Naive thymus-derived CD4-positive, alpha-beta T cell (primary cell): ENCODE data around the gene ZBTB21. TPM values are rescaled to one million over a fixed set of nuclear protein-coding genes. Genes with fewer than 3 reads are reported as not detected.

ENCODE experiments used
- ATAC-seq: fragments of 150-1000 bp; cut with Tn5 transposase; 2 replicates; pipeline ENCODE4 v1.10.0; 2021; ENCODE audit warnings: mild to moderate bottlenecking, moderate library complexity
- CTCF ChIA-PET: fragments of 350-600 bp; sonication (Branson Sonifier 250); formaldehyde crosslinking; loops from one replicate; lab custom pipeline; 2021; ENCODE audit warnings: antibody characterized with exemption; lab: Charles Lee
- POLR2A ChIA-PET: fragments of 350-600 bp; sonication (Branson Sonifier 250); formaldehyde crosslinking; loops from one replicate; lab custom pipeline; 2021; ENCODE audit warnings: antibody characterized with exemption, inconsistent platforms; lab: Charles Lee
- DNase-seq, 9 donors: peaks; one replicate each; pipeline versions ENCODE4 v3.0.0 to v3.0.0-alpha.2; 2020 to 2022; ENCODE audit warnings: mixed read lengths in 1 of 9
- H3K27ac ChIP-seq: one replicate; pipeline ENCODE4 v1.7.0; 2013; ENCODE audit warnings: mild to moderate bottlenecking, low read depth, low read length, moderate library complexity
- H3K27me3 ChIP-seq, 2 donors: one replicate each; pipeline ENCODE4 v1.7.0; 2013; ENCODE audit warnings: low read length in 2 of 2, mild to moderate bottlenecking in 2 of 2, moderate library complexity in 2 of 2; ENCODE audit not compliant: control insufficient read depth in 2 of 2, insufficient read depth in 2 of 2
- H3K36me3 ChIP-seq, 3 experiments: 1 replicate in 2 of 3; 2 replicates in 1 of 3; pipeline ENCODE4 v1.7.0; 2013; ENCODE audit warnings: low read length in 3 of 3, mild to moderate bottlenecking in 3 of 3, moderate library complexity in 1 of 3; ENCODE audit not compliant: insufficient read depth in 3 of 3, control insufficient read depth in 2 of 3
- H3K4me1 ChIP-seq, 2 donors: one replicate each; pipeline ENCODE4 v1.7.0; 2013; ENCODE audit warnings: low read length in 2 of 2, mild to moderate bottlenecking in 2 of 2, moderate library complexity in 1 of 2; ENCODE audit not compliant: control insufficient read depth in 2 of 2, insufficient read depth in 2 of 2
- H3K4me3 ChIP-seq: 2 replicates; pipeline ENCODE4 v1.7.0; 2013; ENCODE audit warnings: mild to moderate bottlenecking, low read length
- H3K9me3 ChIP-seq, 3 experiments: 1 replicate in 2 of 3; 2 replicates in 1 of 3; pipeline ENCODE4 v1.7.0; 2013; ENCODE audit warnings: low read length in 3 of 3; ENCODE audit not compliant: control insufficient read depth in 2 of 3
- H3K27ac Mint-ChIP-seq, 9 donors: one replicate each; pipeline ENCODE4 v1.8.0; 2020 to 2022; ENCODE audit warnings: mixed read lengths in 9 of 9, mild to moderate bottlenecking in 8 of 9, moderate library complexity in 5 of 9, inconsistent platforms in 2 of 9
- H3K27me3 Mint-ChIP-seq, 5 donors: one replicate each; pipeline ENCODE4 v1.8.0; 2021 to 2022; ENCODE audit warnings: mixed read lengths in 5 of 5, mild to moderate bottlenecking in 1 of 5
- H3K36me3 Mint-ChIP-seq, 5 donors: one replicate each; pipeline ENCODE4 v1.8.0; 2020 to 2022; ENCODE audit warnings: mixed read lengths in 5 of 5, mild to moderate bottlenecking in 3 of 5, inconsistent platforms in 1 of 5
- H3K4me1 Mint-ChIP-seq, 7 donors: one replicate each; pipeline ENCODE4 v1.8.0; 2020 to 2022; ENCODE audit warnings: mixed read lengths in 7 of 7, mild to moderate bottlenecking in 3 of 7, inconsistent platforms in 1 of 7
- H3K4me3 Mint-ChIP-seq, 10 donors: one replicate each; pipeline ENCODE4 v1.8.0; 2020 to 2022; ENCODE audit warnings: mild to moderate bottlenecking in 10 of 10, mixed read lengths in 10 of 10, moderate library complexity in 6 of 10, inconsistent platforms in 2 of 10
- H3K9me3 Mint-ChIP-seq, 11 donors: one replicate each; pipeline ENCODE4 v1.8.0; 2020 to 2022; ENCODE audit warnings: mixed read lengths in 11 of 11, mild to moderate bottlenecking in 4 of 11, inconsistent platforms in 1 of 11, moderate library complexity in 1 of 11
- intact Hi-C, 2 donors: fragments of 100-400 bp; cut with micrococcal nuclease; formaldehyde crosslinking; loops; one replicate each; pipeline ENCODE4 v1.15.1; 2023
- polyA plus RNA-seq, 2 donors: library from polyadenylated mRNA; unstranded; fragments of 300-500 nt; fragmentation: Illumina TruSeq; gene quantifications; one replicate each; pipeline ENCODE4 v1.2.3, GENCODE V29; 2021
- total RNA-seq, 6 experiments: library from RNA in 5 of 6; stranded (reverse) in 5 of 6; gene quantifications; 1 replicate in 5 of 6; 2 replicates in 1 of 6; pipeline ENCODE4 v1.2.3 and lab custom pipeline; 2021 to 2026

ZBTB21 gene
- total and polyA plus RNA-seq, 7 experiments from 2014 or later: 4.3 to 137 (median 24.3) TPM

- H3K4me3 Mint-ChIP-seq: no peak overlapping the region
- no peaks in the 10 kb centered on the region for H3K36me3 Mint-ChIP-seq
- no peak overlapping the region for H3K4me3 ChIP-seq
- H3K27ac Mint-ChIP-seq: peak overlapping the region in 8 of 9 donors; percentile 14 to 83 (median 54)
- no peak overlapping the region for H3K27ac ChIP-seq
- no peaks in the 10 kb centered on the region for H3K36me3 ChIP-seq
- ATAC-seq: no peak
- H3K9me3 ChIP-seq: no peaks in the 10 kb centered on the region
- H3K4me1 ChIP-seq: peaks cover 15% of the 10 kb centered on the region in 2 donors
- H3K27me3 Mint-ChIP-seq: peaks cover 0 to 21% (median 0%) of the 10 kb centered on the region in 5 donors
- peaks cover 15 to 61% (median 48%) of the 10 kb centered on the region in 7 donors for H3K4me1 Mint-ChIP-seq
- ChIA-PET POLR2A (no interaction called here), CTCF (no interaction called here)
- peaks cover 0 to 3% (median 0%) of the 10 kb centered on the region in 11 donors for H3K9me3 Mint-ChIP-seq
- no peak for DNase-seq
- intact Hi-C loops: no loop called here
- no peaks in the 10 kb centered on the region for H3K27me3 ChIP-seq
Measured at GRCh38 chr21:42056996-42057689, 47.0 kb upstream of the ZBTB21 start.

- no peaks in the 10 kb centered on the region for H3K9me3 ChIP-seq
- CTCF ChIA-PET: no interaction called here
- H3K27me3 ChIP-seq: no peaks in the 10 kb centered on the region
- no peak for ATAC-seq
- H3K27ac Mint-ChIP-seq: peak overlapping the region in 7 of 9 donors; percentile 3 to 69 (median 45)
- no peak for DNase-seq
- peaks cover 13 to 61% (median 48%) of the 10 kb centered on the region in 7 donors for H3K4me1 Mint-ChIP-seq
- H3K27me3 Mint-ChIP-seq: peaks cover 0 to 26% (median 0%) of the 10 kb centered on the region in 5 donors
- H3K4me3 Mint-ChIP-seq: no peak overlapping the region
- H3K36me3 ChIP-seq: no peaks in the 10 kb centered on the region
- intact Hi-C loops: no loop called here
- POLR2A ChIA-PET: no interaction called here
- H3K36me3 Mint-ChIP-seq: no peaks in the 10 kb centered on the region
- no peak overlapping the region for H3K27ac ChIP-seq
- H3K9me3 Mint-ChIP-seq: peaks cover 0 to 3% (median 0%) of the 10 kb centered on the region in 11 donors
- H3K4me3 ChIP-seq: no peak overlapping the region
- peaks cover 8 to 11% of the 10 kb centered on the region in 2 donors for H3K4me1 ChIP-seq
Measured at GRCh38 chr21:42056468-42056867, 46.3 kb upstream of the ZBTB21 start.

- no peaks in the 10 kb centered on the region for H3K36me3 Mint-ChIP-seq
- ChIA-PET POLR2A (no interaction called here), CTCF (no interaction called here)
- Histone ChIP-seq H3K27me3 (no peaks in the 10 kb centered on the region), H3K4me3 (no peak overlapping the region), H3K9me3 (no peaks in the 10 kb centered on the region), H3K4me1 (peaks cover 0 to 4% of the 10 kb centered on the region in 2 donors), H3K27ac (no peak overlapping the region), H3K36me3 (no peaks in the 10 kb centered on the region)
- intact Hi-C loops: no loop called here
- H3K9me3 Mint-ChIP-seq: peaks cover 0 to 3% (median 0%) of the 10 kb centered on the region in 11 donors
- H3K4me1 Mint-ChIP-seq: peaks cover 5 to 54% (median 37%) of the 10 kb centered on the region in 7 donors
- no peak for ATAC-seq
- DNase-seq: no peak
- H3K4me3 Mint-ChIP-seq: no peak overlapping the region
- peak overlapping the region in 5 of 9 donors; percentile 12 to 58 (median 37) for H3K27ac Mint-ChIP-seq
- peaks cover 0 to 26% (median 0%) of the 10 kb centered on the region in 5 donors for H3K27me3 Mint-ChIP-seq
Measured at GRCh38 chr21:42055425-42055824, 45.3 kb upstream of the ZBTB21 start.

GRCh38 chr21:42051788-42052187, 41.6 kb upstream of the ZBTB21 start:
- Mint-ChIP-seq H3K27ac (peak overlapping the region in 4 of 9 donors; percentile 1 to 78 (median 53)), H3K36me3 (no peaks in the 10 kb centered on the region), H3K4me3 (no peak overlapping the region), H3K4me1 (peaks cover 3 to 26% (median 20%) of the 10 kb centered on the region in 7 donors), H3K9me3 (peaks cover 0 to under 1% (median 0%) of the 10 kb centered on the region in 11 donors), H3K27me3 (peaks cover 0 to 15% (median 0%) of the 10 kb centered on the region in 5 donors)
- no peaks in the 10 kb centered on the region for H3K36me3 ChIP-seq
- no peaks in the 10 kb centered on the region for H3K9me3 ChIP-seq
- ChIA-PET POLR2A (interaction anchor here (1.6 kb wide), 1 partner anchor 11 kb away, joined by 5 read pairs; no protein-coding TSS in a partner anchor), CTCF (no interaction called here)
- no peak overlapping the region for H3K4me3 ChIP-seq
- intact Hi-C loops: no loop called here
- H3K27me3 ChIP-seq: no peaks in the 10 kb centered on the region
- peaks cover 0 to 4% of the 10 kb centered on the region in 2 donors for H3K4me1 ChIP-seq
- H3K27ac ChIP-seq: no peak overlapping the region
- no peak for ATAC-seq
- DNase-seq: no peak

GRCh38 chr21:42049578-42050430, 39.6 kb upstream of the ZBTB21 start:
- DNase-seq (no peak), ATAC-seq (no peak)
- Histone ChIP-seq H3K27me3 (no peaks in the 10 kb centered on the region), H3K9me3 (no peaks in the 10 kb centered on the region), H3K36me3 (no peaks in the 10 kb centered on the region), H3K27ac (no peak overlapping the region), H3K4me1 (peaks cover 0 to 4% of the 10 kb centered on the region in 2 donors), H3K4me3 (no peak overlapping the region)
- ChIA-PET CTCF (interaction anchor here (0.5 to 0.9 kb wide), 2 partner anchors 58 to 114 kb away, joined by 3 to 4 read pairs; no protein-coding TSS in a partner anchor), POLR2A (interaction anchor here (1.0 kb wide), 1 partner anchor 13 kb away, joined by 5 read pairs; no protein-coding TSS in a partner anchor)
- Mint-ChIP-seq H3K36me3 (no peaks in the 10 kb centered on the region), H3K27ac (peak overlapping the region in 3 of 9 donors; percentile 11 to 81 (median 55)), H3K4me3 (no peak overlapping the region), H3K9me3 (no peaks in the 10 kb centered on the region), H3K27me3 (peaks cover 0 to 14% (median 0%) of the 10 kb centered on the region in 5 donors), H3K4me1 (peaks cover 3 to 19% (median 16%) of the 10 kb centered on the region in 7 donors)
- intact Hi-C loops: no loop called here

- peaks cover 0 to 4% of the 10 kb centered on the region in 2 donors for H3K4me1 ChIP-seq
- POLR2A ChIA-PET: no interaction called here
- H3K27me3 ChIP-seq: no peaks in the 10 kb centered on the region
- ATAC-seq (no peak), DNase-seq (no peak)
- H3K36me3 Mint-ChIP-seq: no peaks in the 10 kb centered on the region
- H3K27ac ChIP-seq: no peak overlapping the region
- no peak overlapping the region for H3K4me3 Mint-ChIP-seq
- H3K9me3 Mint-ChIP-seq: no peaks in the 10 kb centered on the region
- H3K4me3 ChIP-seq: no peak overlapping the region
- H3K27me3 Mint-ChIP-seq: peaks cover 0 to 14% (median 0%) of the 10 kb centered on the region in 5 donors
- intact Hi-C loops: no loop called here
- CTCF ChIA-PET: no interaction called here
- no peaks in the 10 kb centered on the region for H3K9me3 ChIP-seq
- no peaks in the 10 kb centered on the region for H3K36me3 ChIP-seq
- H3K27ac Mint-ChIP-seq: peak overlapping the region in 2 of 9 donors; percentile 11 to 81
- H3K4me1 Mint-ChIP-seq: peaks cover 3 to 19% (median 16%) of the 10 kb centered on the region in 7 donors
Measured at GRCh38 chr21:42048870-42049577, 38.9 kb upstream of the ZBTB21 start.
